CD4-positive, alpha-beta memory T cell (primary cell): ENCODE data around the gene NAA80. TPM values are rescaled to one million over a fixed set of nuclear protein-coding genes. Genes with fewer than 3 reads are reported as not detected.
A peak's percentile ranks its signal among the peaks of the same experiment; 100 is the strongest.

Experiments
- CTCF ChIA-PET: fragments of 350-600 bp; sonication (Branson Sonifier 250); formaldehyde crosslinking; loops from one replicate; lab custom pipeline; 2021; ENCODE audit warnings: inconsistent platforms; ENCODE audit not compliant: partially characterized antibody; lab: Charles Lee
- POLR2A ChIA-PET: fragments of 350-600 bp; sonication (Branson Sonifier 250); formaldehyde crosslinking; loops from one replicate; lab custom pipeline; 2021; ENCODE audit not compliant: partially characterized antibody; lab: Charles Lee
- DNase-seq, 5 donors: peaks; one replicate each; pipeline versions ENCODE4 v3.0.0 to v3.0.0-alpha.2; 2020 to 2022; ENCODE audit warnings: mixed read lengths in 1 of 5
- H3K27ac ChIP-seq: one replicate; pipeline ENCODE4 v1.7.0; 2013; ENCODE audit warnings: low read depth, low read length
- H3K27me3 ChIP-seq: 2 replicates; pipeline ENCODE4 v1.7.0; 2013; ENCODE audit warnings: mild to moderate bottlenecking, low read length, moderate library complexity; ENCODE audit not compliant: insufficient read depth
- H3K36me3 ChIP-seq: 2 replicates; pipeline ENCODE4 v1.7.0; 2013; ENCODE audit warnings: mild to moderate bottlenecking, low read length, moderate library complexity; ENCODE audit not compliant: insufficient read depth
- H3K4me1 ChIP-seq: 2 replicates; pipeline ENCODE4 v1.7.0; 2013; ENCODE audit warnings: mild to moderate bottlenecking, low read length, moderate library complexity; ENCODE audit not compliant: insufficient read depth
- H3K4me3 ChIP-seq, 2 donors: one replicate each; pipeline ENCODE4 v1.7.0; 2013; ENCODE audit warnings: low read length in 2 of 2, mild to moderate bottlenecking in 1 of 2
- H3K9me3 ChIP-seq, 2 donors: one replicate each; pipeline ENCODE4 v1.7.0; 2013; ENCODE audit warnings: low read length in 2 of 2, control low read depth in 1 of 2; ENCODE audit not compliant: control insufficient read depth in 1 of 2
- H3K27ac Mint-ChIP-seq, 7 donors: one replicate each; pipeline ENCODE4 v1.8.0; 2020 to 2021; ENCODE audit warnings: mixed read lengths in 7 of 7, mild to moderate bottlenecking in 6 of 7, inconsistent platforms in 3 of 7, moderate library complexity in 3 of 7
- H3K27me3 Mint-ChIP-seq, 2 donors: one replicate each; pipeline ENCODE4 v1.8.0; 2020 to 2021; ENCODE audit warnings: mixed read lengths in 2 of 2
- H3K36me3 Mint-ChIP-seq, 2 donors: one replicate each; pipeline ENCODE4 v1.8.0; 2020 to 2021; ENCODE audit warnings: mixed read lengths in 2 of 2, inconsistent platforms in 1 of 2, mild to moderate bottlenecking in 1 of 2
- H3K4me1 Mint-ChIP-seq, 4 donors: one replicate each; pipeline ENCODE4 v1.8.0; 2020 to 2021; ENCODE audit warnings: mixed read lengths in 4 of 4, mild to moderate bottlenecking in 1 of 4
- H3K4me3 Mint-ChIP-seq, 8 donors: one replicate each; pipeline ENCODE4 v1.8.0; 2020 to 2021; ENCODE audit warnings: mixed read lengths in 8 of 8, mild to moderate bottlenecking in 7 of 8, moderate library complexity in 6 of 8, inconsistent platforms in 3 of 8
- H3K9me3 Mint-ChIP-seq, 8 donors: one replicate each; pipeline ENCODE4 v1.8.0; 2020 to 2021; ENCODE audit warnings: mixed read lengths in 8 of 8, mild to moderate bottlenecking in 5 of 8, inconsistent platforms in 3 of 8, moderate library complexity in 1 of 8
- intact Hi-C: fragments of 100-400 bp; cut with micrococcal nuclease; formaldehyde crosslinking; loops from one replicate; pipeline ENCODE4 v1.15.1; 2023
- polyA plus RNA-seq, 2 donors: library from polyadenylated mRNA; unstranded; fragments of 300-500 nt; fragmentation: Illumina TruSeq; gene quantifications; one replicate each; pipeline ENCODE4 v1.2.3, GENCODE V29; 2021
- total RNA-seq, 2 experiments: library from RNA; stranded (reverse); gene quantifications; one replicate each; pipeline ENCODE4 v1.2.3, GENCODE V29; 2021

Gene NAA80
- total RNA-seq: 10 to 100 TPM; 33.1 to 33.7 TPM
- polyA plus RNA-seq: 10 to 100 TPM; 16.7 to 30.3 TPM

GRCh38 chr3:50298836-50299637 is at the start of gene NAA80, which contains the start of gene HYAL3:
NAA80 (minus strand) TSS chr3:50299405; CDS start chr3:50297463, 1,942 bp downstream.
HYAL3 (minus strand) TSS chr3:50299405; CDS start chr3:50295602, 3,803 bp downstream.
- H3K27ac Mint-ChIP-seq: peak within 1 kb of the TSS; percentile 95 to 100 (median 100)
- H3K36me3 ChIP-seq: no peaks in the 10 kb centered on the region
- peak within 1 kb of the TSS; percentile 74 to 85 for H3K4me3 ChIP-seq
- H3K4me1 Mint-ChIP-seq: peaks cover 12 to 47% (median 26%) of the 10 kb centered on the region in 4 donors
- DNase-seq: peak; percentile 100
- POLR2A ChIA-PET: interaction anchor here (0.5 to 9.2 kb wide), 23 partner anchors 9 to 1252 kb away, joined by 3 to 178 read pairs (median 5); partner anchors contain the start of genes C3orf18, CYB561D2, GNAI2 and HEMK1
- peaks cover 25% of the 10 kb centered on the region for H3K4me1 ChIP-seq
- peaks cover 0 to 7% of the 10 kb centered on the region in 2 donors for H3K36me3 Mint-ChIP-seq
- peak within 1 kb of the TSS; percentile 90 for H3K27ac ChIP-seq
- no peaks in the 10 kb centered on the region for H3K27me3 ChIP-seq
- H3K9me3 ChIP-seq: no peaks in the 10 kb centered on the region
- H3K9me3 Mint-ChIP-seq: no peaks in the 10 kb centered on the region
- peak within 1 kb of the TSS; percentile 95 to 100 (median 97) for H3K4me3 Mint-ChIP-seq
- H3K27me3 Mint-ChIP-seq: no peaks in the 10 kb centered on the region
- intact Hi-C loops: loop anchor here (1.0 to 2.0 kb wide), 8 partner anchors 22 to 360 kb away; partner anchors contain the start of genes CYB561D2, NPRL2, TMEM115 and TUSC2
- CTCF ChIA-PET: interaction anchor here (0.8 to 3.8 kb wide), 17 partner anchors 15 to 104 kb away, joined by 3 to 37 read pairs (median 5); partner anchors contain the start of genes GNAI2, HYAL2, LSMEM2 and TUSC2

- DNase-seq: peak; percentile 78 to 81 (median 79)
- no peaks in the 10 kb centered on the region for H3K27me3 Mint-ChIP-seq
- Histone ChIP-seq H3K4me1 (peaks cover 65% of the 10 kb centered on the region), H3K9me3 (no peaks in the 10 kb centered on the region), H3K4me3 (no peak overlapping the region), H3K27ac (peak overlapping the region; percentile 39), H3K27me3 (no peaks in the 10 kb centered on the region), H3K36me3 (peaks cover 15% of the 10 kb centered on the region)
- intact Hi-C loops: loop anchor here (1.0 kb wide), 2 partner anchors 89 to 195 kb away; no protein-coding TSS in a partner anchor
- H3K36me3 Mint-ChIP-seq: peaks cover 0 to 36% of the 10 kb centered on the region in 2 donors
- peaks cover 23 to 87% (median 54%) of the 10 kb centered on the region in 4 donors for H3K4me1 Mint-ChIP-seq
- CTCF ChIA-PET: interaction anchor here (0.6 to 4.5 kb wide), 17 partner anchors 9 to 1897 kb away, joined by 3 to 84 read pairs (median 3); partner anchors contain the start of genes CISH, HEMK1, HYAL3 and NAA80
- H3K4me3 Mint-ChIP-seq: peak overlapping the region in 4 of 8 donors; percentile 32 to 77 (median 40)
- peak overlapping the region; percentile 64 to 96 (median 82) for H3K27ac Mint-ChIP-seq
- POLR2A ChIA-PET: interaction anchor here (0.6 to 23.7 kb wide), 10 partner anchors 12 to 271 kb away, joined by 3 to 595 read pairs (median 4); partner anchors contain the start of genes C3orf18, HEMK1, RASSF1 and TMEM115
- no peaks in the 10 kb centered on the region for H3K9me3 Mint-ChIP-seq
These were observed 48.1 kb upstream of the NAA80 start for GRCh38 chr3:50347187-50347813.

- CTCF ChIA-PET: interaction anchor here (0.7 to 4.1 kb wide), 7 partner anchors 9 to 197 kb away, joined by 3 to 46 read pairs (median 5); partner anchors contain the start of gene TMEM115
- no peaks in the 10 kb centered on the region for H3K27me3 Mint-ChIP-seq
- Histone ChIP-seq H3K27me3 (no peaks in the 10 kb centered on the region), H3K9me3 (no peaks in the 10 kb centered on the region), H3K4me3 (peak within 1 kb of the TSS in 1 of 2 donors; percentile 27), H3K4me1 (peaks cover 63% of the 10 kb centered on the region), H3K36me3 (peaks cover 15% of the 10 kb centered on the region), H3K27ac (peak within 1 kb of the TSS; percentile 24)
- peak within 1 kb of the TSS; percentile 43 to 81 (median 68) for H3K4me3 Mint-ChIP-seq
- peak; percentile 72 to 76 (median 75) for DNase-seq
- H3K4me1 Mint-ChIP-seq: peaks cover 23 to 81% (median 50%) of the 10 kb centered on the region in 4 donors
- H3K36me3 Mint-ChIP-seq: peaks cover 0 to 27% of the 10 kb centered on the region in 2 donors
- intact Hi-C loops: no loop called here
- POLR2A ChIA-PET: interaction anchor here (0.7 to 23.7 kb wide), 5 partner anchors 6 to 47 kb away, joined by 3 to 595 read pairs (median 153); partner anchors contain the start of genes CYB561D2, HYAL3, NAA80 and NPRL2
- H3K9me3 Mint-ChIP-seq: no peaks in the 10 kb centered on the region
- peak within 1 kb of the TSS in 6 of 7 donors; percentile 29 to 96 (median 76) for H3K27ac Mint-ChIP-seq
These were observed 46.5 kb upstream of the NAA80 start, which contains the start of gene ZMYND10 for GRCh38 chr3:50345586-50346234. ZMYND10 (minus strand) TSS chr3:50345732; CDS start chr3:50345579, 153 bp downstream.

GRCh38 chr3:50345008-50345407 is 45.8 kb upstream of the NAA80 start:
- H3K4me1 Mint-ChIP-seq: peaks cover 21 to 77% (median 46%) of the 10 kb centered on the region in 4 donors
- Histone ChIP-seq H3K4me3 (peak overlapping the region in 1 of 2 donors; percentile 27), H3K36me3 (peaks cover 15% of the 10 kb centered on the region), H3K4me1 (peaks cover 65% of the 10 kb centered on the region), H3K27ac (no peak overlapping the region), H3K27me3 (no peaks in the 10 kb centered on the region), H3K9me3 (no peaks in the 10 kb centered on the region)
- ChIA-PET POLR2A (interaction anchor here (1.3 to 23.7 kb wide), 3 partner anchors 7 to 46 kb away, joined by 4 to 595 read pairs (median 595); partner anchors contain the start of genes CYB561D2, HYAL3, NAA80 and NPRL2), CTCF (interaction anchor here (1.0 to 4.1 kb wide), 5 partner anchors 8 to 201 kb away, joined by 3 to 46 read pairs (median 5); no protein-coding TSS in a partner anchor)
- peak overlapping the region in 1 of 7 donors; percentile 63 for H3K27ac Mint-ChIP-seq
- H3K36me3 Mint-ChIP-seq: peaks cover 0 to 20% of the 10 kb centered on the region in 2 donors
- intact Hi-C loops: no loop called here
- peak overlapping the region in 1 of 8 donors; percentile 70 for H3K4me3 Mint-ChIP-seq
- H3K27me3 Mint-ChIP-seq: no peaks in the 10 kb centered on the region
- no peak for DNase-seq
- no peaks in the 10 kb centered on the region for H3K9me3 Mint-ChIP-seq

GRCh38 chr3:50342813-50343633 is 43.8 kb upstream of the NAA80 start:
- Histone ChIP-seq H3K27ac (no peak overlapping the region), H3K27me3 (no peaks in the 10 kb centered on the region), H3K9me3 (no peaks in the 10 kb centered on the region), H3K4me1 (peaks cover 65% of the 10 kb centered on the region), H3K4me3 (no peak overlapping the region), H3K36me3 (peaks cover 6% of the 10 kb centered on the region)
- Mint-ChIP-seq H3K27ac (peak overlapping the region in 5 of 7 donors; percentile 13 to 93 (median 62)), H3K4me1 (peaks cover 24 to 77% (median 47%) of the 10 kb centered on the region in 4 donors), H3K9me3 (peaks cover 0 to 2% (median 0%) of the 10 kb centered on the region in 8 donors), H3K4me3 (peak overlapping the region in 1 of 8 donors; percentile 15), H3K27me3 (no peaks in the 10 kb centered on the region), H3K36me3 (peaks cover 0 to 15% of the 10 kb centered on the region in 2 donors)
- ChIA-PET CTCF (interaction anchor here (1.6 kb wide), 1 partner anchor 203 kb away, joined by 3 read pairs; no protein-coding TSS in a partner anchor), POLR2A (interaction anchor here (1.5 to 23.7 kb wide), 4 partner anchors 8 to 226 kb away, joined by 3 to 595 read pairs (median 386); partner anchors contain the start of genes CYB561D2, HEMK1, HYAL3 and IFRD2)
- intact Hi-C loops: no loop called here
- no peak for DNase-seq
